GM19351 (cell line): Measurements from ENCODE around the gene MAP3K10.
"Not testable (repeated sequence)": the region's sequence is repeated elsewhere in the genome, so short reads cannot be mapped to it uniquely, and the experiment has no call there.

ENCODE experiments used
- ATAC-seq: cut with Tn5 transposase; IDR thresholded peaks from one replicate; pipeline ENCODE4 v1.9.1; 2021; ENCODE audit warnings: mild to moderate bottlenecking, moderate library complexity; ENCODE audit not compliant: unreplicated experiment

MAP3K10 gene

GRCh38 chr19:40216777-40217026 is 25.5 kb downstream of the MAP3K10 start:
- no peak for ATAC-seq

- ATAC-seq = no peak
These were observed 26.0 kb downstream of the MAP3K10 start for GRCh38 chr19:40217027-40217810.

GRCh38 chr19:40217934-40218890 is 27.0 kb downstream of the MAP3K10 start, which contains the start of gene TTC9B:
TSS of gene TTC9B (minus strand) at chr19:40218384. CDS start at chr19:40218381, 3 bp downstream.
- ATAC-seq = no peak

GRCh38 chr19:40219029-40219428 is 27.8 kb downstream of the MAP3K10 start:
- ATAC-seq = not testable (repeated sequence)

- no peak for ATAC-seq
These were observed 28.6 kb downstream of the MAP3K10 start for GRCh38 chr19:40219721-40220276.

- no peak for ATAC-seq
These were observed 29.4 kb downstream of the MAP3K10 start for GRCh38 chr19:40220674-40221073.

GRCh38 chr19:40221858-40222619 is 30.8 kb downstream of the MAP3K10 start:
- ATAC-seq = no peak

GRCh38 chr19:40223135-40223822 is 32.1 kb downstream of the MAP3K10 start:
- no peak for ATAC-seq

GRCh38 chr19:40224342-40225150 is 33.3 kb downstream of the MAP3K10 start:
- ATAC-seq = no peak

- ATAC-seq = no peak
These were observed 34.4 kb downstream of the MAP3K10 start for GRCh38 chr19:40225440-40226305.

GRCh38 chr19:40228346-40228745 is 37.1 kb downstream of the MAP3K10 start:
- ATAC-seq = no peak

GRCh38 chr19:40228863-40229262 is 37.6 kb downstream of the MAP3K10 start:
- no peak for ATAC-seq

- ATAC-seq = no peak
These were observed 38.3 kb downstream of the MAP3K10 start for GRCh38 chr19:40229484-40229883.

GRCh38 chr19:40229926-40230417 is 38.7 kb downstream of the MAP3K10 start:
- no peak for ATAC-seq

- no peak for ATAC-seq
These were observed 39.8 kb downstream of the MAP3K10 start for GRCh38 chr19:40231057-40231456.

GRCh38 chr19:40231544-40232424 is 40.6 kb downstream of the MAP3K10 start:
- no peak for ATAC-seq

- ATAC-seq = no peak
These were observed 41.3 kb downstream of the MAP3K10 start for GRCh38 chr19:40232479-40232878.
